ENCODE measurements around the gene ADIPOR2.

ADIPOR2 gene

GRCh38 chr12:1799051-1799881, 108.4 kb downstream of the ADIPOR2 start:
- DNase-seq (ENCODE audit: low read depth in 2 of 2) = no peak

- DNase-seq (ENCODE audit: low read depth in 2 of 2) = no peak
These were observed 109.1 kb downstream of the ADIPOR2 start for GRCh38 chr12:1799882-1800400.

DNA sequence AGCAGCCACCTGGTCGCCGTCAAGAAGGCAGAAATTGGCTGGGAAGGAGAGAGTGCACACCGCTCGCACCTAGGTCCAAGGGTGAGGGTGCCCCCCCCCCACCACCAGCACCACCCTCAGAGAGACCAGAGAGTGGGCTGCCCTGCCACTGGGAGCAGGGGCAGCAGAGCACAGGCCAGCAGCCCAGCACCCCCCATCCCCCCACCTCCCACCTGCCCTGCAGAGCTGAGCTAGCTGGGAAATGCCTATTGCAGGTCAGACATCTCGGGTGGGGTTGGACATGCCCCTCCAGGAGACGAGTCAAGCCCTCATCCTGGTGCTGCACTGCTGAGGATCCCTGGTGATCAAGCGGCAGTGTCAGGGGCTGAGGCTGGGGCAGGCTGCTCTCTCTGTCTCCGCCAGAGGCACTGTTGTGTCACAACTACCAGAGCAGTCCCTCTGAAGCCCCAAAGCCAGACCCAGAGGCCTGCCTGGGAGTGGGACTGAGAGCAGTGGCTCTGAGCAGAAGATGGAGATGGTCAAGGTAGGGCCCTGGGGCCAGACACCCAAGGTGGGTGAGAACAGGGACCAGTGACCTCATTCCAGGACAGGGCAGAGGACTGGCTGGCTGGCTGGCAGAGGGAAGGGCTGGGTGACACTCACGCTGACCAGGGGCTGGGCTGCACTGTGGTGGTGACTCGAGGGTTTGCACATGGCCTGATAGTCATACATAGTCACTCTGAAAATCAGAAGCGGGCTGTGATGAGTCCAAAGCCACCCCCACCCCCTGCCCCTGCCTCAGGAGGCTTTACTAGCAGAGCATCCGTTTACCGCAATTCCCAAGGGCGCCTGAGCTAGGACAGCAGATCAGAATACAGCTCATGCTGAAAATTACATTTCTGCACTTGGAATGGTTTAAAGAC, 109.8 kb downstream of the ADIPOR2 start:
- DNase-seq (ENCODE audit: low read depth in 2 of 2) = no peak

DNA sequence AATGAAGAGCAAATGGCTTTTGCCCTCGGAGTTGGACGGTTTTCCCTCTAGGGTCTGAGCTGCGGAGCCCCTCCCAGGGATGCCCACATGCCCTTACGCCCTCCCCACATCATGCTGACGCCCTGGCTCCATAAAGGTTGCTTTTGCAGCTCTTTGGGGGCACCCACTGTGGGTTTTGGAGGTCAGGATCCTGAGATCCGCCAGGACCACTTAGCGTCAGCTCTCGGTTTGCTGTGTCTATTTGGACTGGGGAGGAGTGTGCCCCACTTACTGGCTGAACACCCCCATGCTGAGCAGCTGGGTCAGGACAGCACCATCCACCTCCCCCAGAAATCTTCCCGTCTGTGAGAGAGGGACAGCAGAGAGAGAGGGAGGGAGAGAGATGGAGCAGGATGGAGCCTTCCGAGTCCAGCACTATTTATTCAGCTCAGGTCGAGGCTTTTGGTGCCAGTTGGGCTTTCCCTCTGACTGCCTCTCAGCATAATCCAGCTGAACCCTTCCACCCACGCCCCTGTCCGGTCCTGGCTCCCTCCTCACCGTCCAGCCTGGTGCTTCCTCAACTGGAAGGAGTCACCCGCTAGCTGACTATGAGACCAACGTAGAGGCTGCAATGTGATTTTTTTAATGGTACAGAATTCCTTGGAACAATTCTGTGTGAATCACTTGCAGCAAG, 110.6 kb downstream of the ADIPOR2 start:
- DNase-seq (ENCODE audit: low read depth in 2 of 2) = no peak

DNA sequence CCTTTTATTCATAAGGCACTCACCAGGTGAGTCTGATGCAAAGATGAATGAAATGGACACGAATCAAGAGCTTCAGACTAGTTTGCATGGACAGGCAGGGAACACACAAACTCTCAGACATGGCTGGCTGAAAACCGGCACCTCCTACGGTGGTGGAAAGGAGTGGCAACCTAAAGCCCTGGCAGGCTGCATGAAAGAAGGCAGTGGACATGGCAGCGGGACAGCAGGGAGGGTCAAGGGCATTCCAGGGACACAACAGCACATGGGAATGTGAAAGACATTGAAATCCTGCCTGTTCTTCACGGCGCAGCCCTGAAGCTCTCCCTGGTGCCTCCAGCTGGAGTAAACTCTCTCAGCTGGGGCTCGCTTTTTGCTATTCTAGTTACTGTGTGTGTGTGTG, 112.9 kb downstream of the ADIPOR2 start:
- DNase-seq (ENCODE audit: low read depth in 2 of 2) = no peak

DNA sequence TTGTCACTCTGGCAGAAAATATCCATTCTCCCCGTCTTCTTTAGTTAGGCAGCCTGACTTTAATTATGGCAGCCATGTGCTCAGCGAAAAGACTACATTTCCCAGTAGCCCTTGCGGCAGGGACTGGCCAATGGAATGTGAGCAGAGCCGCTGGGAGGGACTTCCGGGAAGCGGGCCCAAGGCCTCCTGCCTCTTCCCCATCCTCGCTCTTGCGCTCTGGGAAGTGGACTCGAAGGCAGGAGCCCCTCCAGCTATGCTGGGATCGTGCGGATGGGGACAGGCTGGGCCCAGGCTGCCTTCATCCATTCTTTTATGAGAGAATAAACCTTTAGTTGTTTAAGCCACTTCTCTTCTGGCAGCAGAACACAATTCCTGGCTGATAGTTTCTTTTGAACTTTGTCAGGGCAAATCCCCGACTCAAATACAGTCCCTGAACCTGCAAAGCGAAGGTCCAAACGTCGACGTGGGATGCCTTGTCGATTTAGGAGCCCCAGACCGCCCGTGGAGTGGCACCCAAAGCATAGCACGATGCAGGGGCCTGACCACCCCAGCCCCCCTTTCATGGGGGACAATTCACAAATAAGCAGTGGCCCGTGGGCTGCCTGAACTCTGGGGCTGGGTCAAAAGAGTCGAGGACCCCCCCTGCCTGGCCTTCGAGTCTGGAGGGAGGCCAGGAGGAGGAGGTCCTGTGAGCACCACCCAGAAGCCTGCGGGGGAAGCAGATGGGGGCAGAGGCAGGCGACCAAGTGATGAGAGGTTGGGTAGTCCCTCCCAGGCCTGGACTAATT, 113.9 kb downstream of the ADIPOR2 start:
- DNase-seq (ENCODE audit: low read depth in 2 of 2) = peak; percentile 56 to 71

- DNase-seq (ENCODE audit: low read depth in 2 of 2) = no peak
These were observed 114.7 kb downstream of the ADIPOR2 start for GRCh38 chr12:1805441-1806081.

DNA sequence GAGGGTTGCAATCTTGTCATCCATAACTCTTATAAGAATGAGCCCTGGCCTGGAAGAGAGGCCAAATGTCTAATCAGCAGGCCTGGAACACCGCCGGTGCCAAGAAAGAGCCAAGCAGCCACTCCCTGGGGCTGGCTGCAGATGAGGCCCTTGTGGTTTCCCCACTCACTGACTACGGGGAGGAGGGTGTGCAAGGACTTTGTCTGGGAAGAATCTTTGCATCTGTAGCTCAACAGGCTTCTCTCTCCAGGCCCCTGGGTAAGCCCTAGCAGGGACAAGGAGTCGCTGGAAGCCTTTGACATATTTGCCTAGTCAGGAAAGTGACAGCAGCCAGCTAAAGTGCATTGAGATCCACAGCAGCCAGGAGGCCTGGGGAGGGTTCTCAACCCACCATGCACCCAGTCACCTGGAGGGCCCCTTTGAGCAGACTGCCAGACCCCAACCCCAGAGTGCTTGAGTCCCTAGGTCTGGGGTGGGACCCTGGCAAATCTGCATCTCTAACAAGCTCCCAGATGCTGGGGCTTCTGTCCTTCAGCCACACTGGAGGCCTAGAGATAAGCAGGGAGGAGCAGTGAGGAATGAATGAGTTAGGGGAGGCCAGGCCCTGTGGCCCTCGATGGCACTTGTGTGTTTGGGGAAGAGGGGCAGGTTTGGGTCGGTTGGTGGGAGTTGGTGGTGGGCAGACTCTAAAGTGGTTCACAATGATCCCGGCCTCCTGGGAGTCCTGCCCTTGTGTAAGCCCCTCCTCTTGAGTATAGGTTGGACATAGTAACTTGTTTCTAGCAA, 115.6 kb downstream of the ADIPOR2 start:
- DNase-seq (ENCODE audit: low read depth in 2 of 2) = no peak

DNA sequence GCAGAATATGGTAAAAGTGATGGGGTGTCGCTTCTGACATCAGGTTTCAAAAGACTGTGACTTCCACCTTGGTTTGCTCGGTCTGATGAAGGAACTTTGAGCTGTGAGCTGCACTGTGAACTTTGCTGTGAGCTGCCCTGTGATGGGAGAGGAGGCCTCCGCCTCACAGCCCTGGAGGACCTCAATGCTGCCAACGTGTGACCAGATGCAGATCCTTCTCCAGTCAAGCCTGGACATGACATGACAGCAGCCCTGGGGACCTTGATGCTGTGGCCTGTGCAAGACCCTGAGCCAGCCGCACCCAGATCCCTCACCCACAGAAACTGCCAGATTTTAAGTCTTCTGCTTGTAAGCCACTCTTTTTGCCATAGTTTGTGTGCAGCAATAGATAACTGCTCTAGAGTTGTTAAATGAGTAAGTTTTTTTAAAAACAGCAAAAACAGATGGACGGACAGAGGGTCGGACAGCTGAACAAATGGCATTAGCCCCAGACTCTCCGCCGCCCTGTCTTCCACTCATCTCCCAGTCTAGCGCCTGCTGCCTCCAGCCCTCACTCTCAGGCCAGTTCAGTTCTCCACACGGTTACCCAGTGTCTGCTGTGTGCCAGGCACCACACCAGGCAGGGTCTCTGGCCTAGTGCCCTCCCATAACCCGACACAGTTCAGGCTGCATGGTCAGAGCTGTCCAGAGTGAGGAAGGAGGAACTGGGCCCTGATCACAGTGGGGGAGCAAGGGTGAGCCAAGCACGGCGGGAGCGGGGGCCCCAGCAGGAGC, 116.4 kb downstream of the ADIPOR2 start:
- no peak for DNase-seq (ENCODE audit: low read depth in 2 of 2)

DNA sequence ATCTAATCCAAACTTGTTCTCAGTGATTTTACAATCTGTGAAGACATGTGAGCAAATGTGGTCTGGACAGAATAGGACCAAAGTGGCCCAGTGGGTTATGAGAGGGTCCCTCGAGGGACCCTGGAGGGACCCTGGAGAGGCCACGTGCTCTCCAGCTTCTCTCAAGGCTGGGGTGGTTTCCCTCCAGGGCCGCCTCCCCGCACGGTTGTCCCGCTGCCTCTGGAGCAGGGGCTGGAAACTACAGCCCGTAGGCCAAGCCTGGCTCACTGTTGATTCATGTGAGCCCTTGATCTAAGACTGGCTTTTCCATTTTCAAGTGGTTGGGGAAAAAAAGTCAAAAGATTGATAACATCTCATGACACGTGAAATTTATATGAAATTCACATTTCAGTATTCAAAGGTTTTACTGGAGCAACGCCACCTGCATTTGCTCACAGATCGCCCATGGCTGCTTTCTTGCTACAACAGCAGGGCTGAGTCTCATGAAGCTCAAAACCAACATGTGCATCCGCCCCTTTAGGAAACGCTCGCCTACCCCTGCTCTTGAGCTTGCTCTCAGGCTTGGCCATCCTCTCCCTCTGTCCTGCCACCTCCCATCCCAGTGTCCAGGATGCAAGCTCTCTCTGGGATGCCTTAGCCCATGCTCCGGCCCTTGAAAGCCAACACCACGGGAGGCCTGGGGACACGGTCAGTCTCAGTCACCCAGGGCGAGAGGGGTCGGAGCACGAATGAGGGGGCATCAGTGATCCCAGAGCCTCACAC, 117.3 kb downstream of the ADIPOR2 start:
- DNase-seq (ENCODE audit: low read depth in 2 of 2) = no peak

DNA sequence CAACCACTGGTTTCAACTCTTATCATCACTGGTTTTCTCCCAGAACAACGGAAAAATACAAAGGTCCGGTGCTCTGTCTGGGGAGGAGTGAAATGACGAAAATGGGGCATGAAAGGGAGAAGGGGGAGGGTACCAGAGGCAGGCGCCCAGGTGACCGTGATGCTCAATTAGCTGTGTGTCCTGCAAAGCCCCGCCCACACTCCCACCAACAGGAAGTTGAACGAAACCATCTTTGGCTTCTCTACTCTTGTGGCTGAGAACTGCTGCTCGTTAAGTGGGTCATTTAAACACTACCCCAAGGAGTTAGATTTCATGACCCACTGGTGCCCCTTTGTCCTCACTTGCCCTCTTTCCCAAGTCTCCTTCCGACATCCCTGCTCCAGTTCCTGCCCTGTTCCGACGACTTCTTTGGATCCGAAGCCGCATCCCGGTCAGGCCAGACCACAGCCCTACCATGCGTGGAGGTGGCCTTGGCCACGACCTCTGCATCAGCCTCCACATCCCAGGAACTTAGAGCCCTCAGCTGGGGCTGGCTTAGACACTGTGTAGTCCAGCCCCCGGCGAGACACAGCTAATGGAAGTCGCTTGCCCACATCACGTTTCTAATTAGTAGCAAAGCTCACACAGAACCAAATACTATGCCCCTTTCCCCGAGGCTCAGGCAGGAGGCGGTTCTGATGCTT, 118.1 kb downstream of the ADIPOR2 start:
- no peak for DNase-seq (ENCODE audit: low read depth in 2 of 2)

DNA sequence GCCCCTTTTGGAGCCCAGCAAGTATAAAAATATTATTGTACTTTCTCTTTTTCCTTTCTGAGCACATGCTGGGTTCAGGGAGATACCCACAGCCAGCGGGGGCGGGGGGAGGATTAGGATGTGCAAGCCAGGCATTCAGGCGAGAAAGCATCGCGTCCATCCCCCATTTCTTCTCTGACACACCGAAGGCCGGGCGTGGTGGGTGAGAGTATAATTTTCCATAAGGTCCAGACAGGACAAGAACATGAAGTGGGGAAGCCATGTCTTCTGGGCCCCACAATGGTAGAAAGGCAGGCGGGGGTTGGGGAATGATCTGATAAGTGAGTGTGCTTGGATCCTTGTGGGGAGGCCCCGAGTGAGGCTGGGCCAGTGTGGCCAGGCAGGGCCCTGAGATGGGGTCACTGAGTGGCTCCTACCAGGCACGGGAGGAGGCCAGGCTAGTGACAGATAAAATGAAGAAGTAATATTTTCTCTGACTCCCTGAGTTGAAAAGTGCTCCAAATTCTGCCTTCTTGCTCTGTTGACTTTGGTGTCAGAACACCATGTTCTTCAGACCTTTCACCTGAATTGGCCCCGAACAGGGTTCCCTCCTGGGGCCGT, 118.8 kb downstream of the ADIPOR2 start:
- no peak for DNase-seq (ENCODE audit: low read depth in 2 of 2)

DNA sequence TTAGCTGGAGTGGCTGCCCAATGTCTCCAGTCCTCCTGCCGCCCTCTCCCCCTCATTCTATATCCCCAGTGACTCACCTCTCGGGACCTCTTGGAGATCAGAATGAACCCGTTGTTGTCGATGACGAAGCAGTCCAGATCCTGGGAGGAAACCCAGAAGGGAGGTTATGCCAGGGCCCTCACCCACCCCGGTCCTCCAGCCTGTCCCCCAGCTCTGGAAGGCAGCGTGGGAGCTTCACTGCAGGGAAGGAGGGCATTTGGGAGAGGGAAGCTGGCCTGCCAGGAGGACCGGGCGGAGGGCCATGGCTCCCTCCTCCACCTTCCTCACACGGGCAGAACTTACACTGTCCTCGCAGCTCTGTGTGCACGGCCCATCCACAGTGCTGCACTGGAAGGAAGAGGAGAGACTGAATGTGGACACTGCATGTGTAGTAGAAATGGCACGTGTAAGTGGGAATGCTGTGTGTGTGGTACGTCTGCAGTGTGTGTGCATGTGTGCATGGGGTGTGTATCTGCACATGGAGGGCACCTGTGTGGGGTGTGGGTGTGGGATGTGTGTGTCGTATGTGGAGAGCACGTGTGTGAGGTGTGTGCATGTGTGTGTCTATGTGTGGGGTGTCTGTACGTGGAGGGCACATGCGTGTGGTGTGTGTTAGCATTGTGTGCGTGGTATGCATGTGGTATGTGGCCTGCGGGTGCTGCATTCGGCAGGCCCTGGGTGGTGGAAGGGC, 119.5 kb downstream of the ADIPOR2 start:
- no peak for DNase-seq (ENCODE audit: low read depth in 2 of 2)

DNA sequence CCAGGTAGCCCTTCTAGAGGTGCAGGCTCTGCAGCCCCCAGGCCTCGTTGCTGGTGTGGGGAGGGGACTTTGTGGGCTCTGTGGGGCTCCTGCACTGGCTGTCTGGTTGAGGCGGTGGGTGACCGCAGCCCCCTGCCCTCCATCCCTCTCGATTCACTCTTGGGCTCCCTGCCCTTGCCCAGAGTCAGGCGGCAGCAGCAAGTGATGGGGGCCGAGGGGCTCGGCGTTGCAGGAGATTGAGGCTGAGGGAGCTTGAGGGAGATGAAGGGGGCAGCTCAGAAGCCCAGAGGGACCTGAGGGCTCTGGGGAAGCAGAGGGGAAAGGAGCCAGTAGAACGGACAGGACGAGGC, 120.0 kb downstream of the ADIPOR2 start:
- DNase-seq (ENCODE audit: low read depth in 2 of 2) = no peak

DNA sequence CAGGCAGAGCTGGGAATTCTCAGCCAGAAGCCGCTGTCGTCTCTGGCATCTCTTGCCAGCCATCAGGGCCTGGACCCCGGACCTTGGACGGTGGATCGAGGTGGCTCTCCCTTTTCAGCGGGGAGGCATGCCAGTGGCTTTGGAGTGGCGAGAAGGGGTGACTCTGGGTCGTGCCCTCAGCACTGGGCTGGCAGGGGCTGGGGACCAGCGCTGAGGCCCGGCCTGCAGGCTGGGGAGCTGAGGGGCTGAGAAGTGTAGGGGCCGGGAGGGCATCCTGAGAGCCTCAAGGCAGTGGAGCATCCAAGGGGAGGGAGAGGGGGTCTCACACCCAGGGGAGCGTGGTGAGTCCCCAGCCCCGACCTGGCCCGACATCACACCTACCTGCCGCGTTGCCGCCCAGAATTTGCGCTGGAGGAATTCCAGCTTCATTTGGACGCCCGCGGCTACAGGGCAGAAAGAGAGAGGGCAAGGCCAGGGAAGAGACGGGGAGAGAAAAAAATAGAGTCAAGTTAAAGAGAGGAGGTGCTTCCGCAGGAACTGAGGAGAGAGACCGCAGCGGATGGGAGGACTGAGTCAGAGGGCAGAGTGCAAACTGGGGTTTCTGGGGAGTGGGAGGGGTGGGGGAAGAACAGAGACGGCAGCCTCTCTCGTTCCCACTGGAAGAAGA, 120.5 kb downstream of the ADIPOR2 start:
- peak in 1 of 2 donors; percentile 40 for DNase-seq (ENCODE audit: low read depth in 2 of 2)

DNA sequence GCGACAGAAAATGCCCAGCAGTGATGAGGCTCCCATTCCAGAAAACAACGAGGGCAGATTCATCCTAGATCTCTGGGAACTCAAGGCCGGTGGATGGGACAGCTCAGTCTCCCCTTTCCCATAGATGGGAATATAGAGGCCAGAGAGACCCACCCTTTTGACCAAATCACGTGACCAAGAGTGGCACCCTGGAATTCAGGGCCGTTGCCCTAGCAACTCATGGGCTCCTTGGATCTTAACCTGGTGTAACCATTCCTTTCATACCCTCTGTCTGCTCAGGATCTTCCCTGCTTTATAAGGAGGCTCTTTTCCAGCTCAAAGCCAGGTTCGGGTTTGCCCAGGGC, 121.0 kb downstream of the ADIPOR2 start:
- DNase-seq (ENCODE audit: low read depth in 2 of 2) = no peak
